SKM-1 treated with dmso at 0.1 percent for 144 hours (cell line): ENCODE data around the gene KAZALD1.

Experiments used
- DNase-seq: peaks from one replicate; lab custom pipeline; 2025; ENCODE audit not compliant: unreplicated experiment; lab: John Stamatoyannopoulos, UW

KAZALD1 gene

GRCh38 chr10:101091546-101092290 is 29.9 kb downstream of the KAZALD1 start:
- DNase-seq = no peak

- no peak for DNase-seq
These were observed 31.1 kb downstream of the KAZALD1 start for GRCh38 chr10:101092881-101093354.

- no peak for DNase-seq
These were observed 32.5 kb downstream of the KAZALD1 start for GRCh38 chr10:101094121-101094879.

- DNase-seq = no peak
These were observed 33.2 kb downstream of the KAZALD1 start for GRCh38 chr10:101095004-101095403.

- DNase-seq = peak; percentile 2
These were observed 33.9 kb downstream of the KAZALD1 start for GRCh38 chr10:101095550-101096213.

DNA sequence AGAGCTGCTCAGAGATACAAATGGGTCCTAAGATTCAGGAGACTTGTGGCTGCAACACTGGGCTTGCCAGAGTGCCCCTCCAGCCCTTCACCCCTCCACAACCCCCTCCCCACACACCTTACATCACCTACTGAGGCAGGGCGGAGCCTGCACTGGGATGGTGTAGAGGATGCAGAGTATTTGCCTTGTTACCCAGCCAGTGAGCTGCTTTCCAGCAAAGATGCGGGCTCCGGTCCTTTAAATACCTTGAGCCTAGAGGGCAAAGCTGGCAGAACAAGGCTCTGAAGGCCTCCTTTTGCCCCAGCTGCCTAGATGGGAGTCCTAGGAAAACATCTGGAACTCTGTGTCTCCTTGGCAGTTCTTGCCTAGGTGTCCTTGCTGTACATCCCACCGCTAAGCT is 34.6 kb downstream of the KAZALD1 start:
- DNase-seq = no peak

GRCh38 chr10:101097881-101098280 is 36.1 kb downstream of the KAZALD1 start:
- DNase-seq = no peak

- no peak for DNase-seq
These were observed 38.1 kb downstream of the KAZALD1 start for GRCh38 chr10:101099901-101100300.

DNA sequence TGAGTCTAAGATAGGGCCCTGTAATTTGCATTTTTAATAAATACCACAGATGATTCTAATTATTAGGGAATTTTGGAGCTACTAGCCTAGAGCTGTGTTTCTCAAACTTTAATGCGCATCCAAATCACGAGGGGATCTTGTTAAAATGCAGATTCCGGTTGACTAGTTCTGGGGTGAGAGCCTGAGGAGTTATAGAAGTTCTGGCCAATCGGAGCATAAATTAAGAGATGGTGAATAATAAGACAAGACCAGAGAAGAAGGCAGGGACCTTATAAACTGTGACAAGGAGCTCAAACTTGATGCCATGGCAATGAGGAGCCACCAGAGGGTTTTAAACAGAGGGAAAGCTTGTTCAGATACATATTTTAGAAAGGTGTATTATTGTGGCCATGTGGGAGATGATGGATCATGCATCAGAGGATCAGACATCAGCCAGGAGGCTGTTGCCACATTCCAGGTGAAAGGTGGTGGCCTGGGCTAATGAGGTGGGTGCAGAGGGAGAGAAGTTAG is 39.6 kb downstream of the KAZALD1 start:
- DNase-seq = no peak

DNA sequence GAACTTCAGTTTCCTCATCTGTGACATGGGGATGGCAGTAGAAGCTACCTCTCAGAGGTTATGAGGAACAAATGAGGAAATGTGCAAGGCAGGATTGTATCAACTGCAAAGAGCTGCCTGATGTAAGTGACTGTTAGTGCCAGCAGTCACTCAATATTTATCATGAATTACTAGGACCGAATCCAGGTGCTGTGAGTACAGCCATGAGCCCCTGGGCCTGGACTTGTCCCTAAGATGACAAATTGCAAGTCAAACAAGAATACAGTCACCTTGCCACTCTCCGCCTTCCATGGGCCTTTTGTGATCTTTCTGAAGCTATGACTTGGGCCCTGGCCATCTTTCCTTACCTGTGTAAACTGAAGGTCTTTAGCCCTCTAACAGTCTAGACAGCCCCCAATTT is 41.6 kb downstream of the KAZALD1 start:
- DNase-seq = no peak

DNA sequence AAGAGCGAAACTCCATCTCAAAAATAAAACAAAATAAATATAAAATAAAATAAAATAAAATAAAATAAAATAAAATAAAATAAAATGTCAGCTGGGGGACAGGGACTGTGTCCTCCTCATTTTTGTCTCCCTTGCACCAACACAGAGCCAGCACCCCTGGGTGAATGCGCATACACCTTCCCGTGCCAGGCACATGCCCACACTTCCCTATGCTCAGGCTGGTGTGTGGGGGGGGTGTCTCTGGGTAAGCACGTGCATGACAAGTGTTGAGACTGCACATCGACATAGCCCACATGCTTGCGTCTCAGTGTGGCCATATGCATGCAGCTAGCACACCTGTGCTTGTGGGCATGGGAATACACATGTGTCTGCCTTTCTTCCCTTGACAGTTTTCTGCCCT is 44.6 kb downstream of the KAZALD1 start:
- DNase-seq = no peak

GRCh38 chr10:101107771-101108170 is 46.0 kb downstream of the KAZALD1 start:
- no peak for DNase-seq

- DNase-seq = no peak
These were observed 49.2 kb downstream of the KAZALD1 start for GRCh38 chr10:101110856-101111523.

DNA sequence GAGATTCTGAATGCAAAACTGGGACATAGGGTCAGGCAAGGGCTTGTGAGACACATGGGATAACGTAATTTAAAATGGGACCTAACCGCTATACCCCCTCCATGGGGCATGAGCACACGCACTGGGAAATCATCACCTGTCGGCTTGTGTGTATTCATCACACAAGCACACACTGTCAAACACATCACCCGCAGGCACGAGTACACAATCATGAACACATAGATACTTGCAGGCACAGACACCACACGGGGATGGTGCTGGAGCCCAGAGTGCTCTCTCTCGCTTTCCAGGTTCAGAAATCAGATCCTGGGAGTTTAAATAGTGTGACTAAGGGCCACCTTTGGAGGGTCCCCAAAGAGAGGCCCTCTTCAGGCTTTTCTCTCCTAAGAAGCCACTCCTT is 49.8 kb downstream of the KAZALD1 start:
- DNase-seq = no peak

- no peak for DNase-seq
These were observed 51.2 kb downstream of the KAZALD1 start for GRCh38 chr10:101112799-101113594.

DNA sequence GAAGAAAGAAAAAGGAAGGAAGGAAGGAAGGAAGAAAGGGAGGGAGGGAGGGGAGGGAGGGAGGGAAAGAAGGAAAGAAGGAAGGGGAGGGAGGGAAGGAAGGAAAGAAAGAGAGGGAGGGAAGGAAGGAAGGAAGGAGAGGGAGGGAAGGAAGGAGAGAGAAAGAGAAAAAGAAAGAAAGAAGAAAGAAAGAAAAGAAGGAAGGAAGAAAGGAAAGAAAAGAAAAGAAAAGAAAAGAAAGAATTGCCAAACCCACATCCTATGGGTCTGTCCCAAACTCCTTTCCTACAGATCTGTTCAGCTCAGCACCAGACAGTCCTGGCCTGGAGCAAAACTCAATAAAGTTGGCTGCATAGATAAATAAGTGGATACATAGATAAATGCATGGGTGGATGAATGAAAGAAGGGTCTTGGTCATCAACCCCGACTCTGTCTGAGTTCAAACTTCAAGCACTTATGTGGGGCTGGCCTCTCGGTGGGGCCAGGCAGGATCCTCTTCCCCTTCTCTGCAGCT is 52.2 kb downstream of the KAZALD1 start:
- no peak for DNase-seq

DNA sequence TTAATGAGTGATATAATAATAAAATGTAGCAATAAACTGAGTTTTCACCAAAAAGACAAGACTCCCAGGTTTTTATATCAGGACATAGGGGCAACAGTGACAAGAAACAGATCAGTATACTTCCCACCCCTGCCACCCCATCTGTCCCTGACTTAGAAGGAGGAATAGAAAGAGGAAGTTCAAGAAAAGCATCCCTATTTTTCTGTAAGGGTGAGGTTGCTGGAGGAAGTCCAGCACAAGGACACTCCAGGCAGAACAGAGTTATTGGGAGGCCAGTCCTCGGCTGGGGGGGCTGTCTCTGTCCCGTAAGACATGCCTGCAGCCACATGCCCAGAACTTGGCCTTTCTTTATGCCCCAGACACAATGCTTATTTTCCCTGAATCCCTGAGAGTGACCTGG is 52.9 kb downstream of the KAZALD1 start:
- DNase-seq = no peak
